Measurements from ENCODE around the gene PLD5.
"Not testable (repeated sequence)": the region's sequence is repeated elsewhere in the genome, so short reads cannot be mapped to it uniquely, and the experiment has no call there.

Gene PLD5

GRCh38 chr1:242264419-242264818 is 260.1 kb downstream of the PLD5 start:
- not testable (repeated sequence) for H2AFZ ChIP-seq (ENCODE audit: insufficient read depth, low read length, poor library complexity); H3K4me1 ChIP-seq (ENCODE audit: control insufficient read depth in 1 of 2, insufficient read depth in 2 of 2, low read length in 2 of 2); H3K27me3 ChIP-seq (ENCODE audit: insufficient read depth, low read length); H3K18ac ChIP-seq (ENCODE audit: low read length); DNase-seq; H4K8ac ChIP-seq (ENCODE audit: low read depth, low read length); H2AK5ac ChIP-seq (ENCODE audit: low read length); H3K4me2 ChIP-seq (ENCODE audit: low read length); H4K12ac ChIP-seq (ENCODE audit: low read depth, low read length); H3K9me3 ChIP-seq (ENCODE audit: insufficient read depth, low read depth, low read length); H3K14ac ChIP-seq (ENCODE audit: low read length); H3K79me2 ChIP-seq (ENCODE audit: control insufficient read depth, insufficient read depth, low read length, poor library complexity); H2BK12ac ChIP-seq (ENCODE audit: low read length); H3K4ac ChIP-seq (ENCODE audit: low read depth, low read length); H2BK120ac ChIP-seq (ENCODE audit: insufficient read depth, low read length, poor library complexity); H3K36me3 ChIP-seq (ENCODE audit: control insufficient read depth in 1 of 2, insufficient read depth in 2 of 2, low read length in 2 of 2); H4K91ac ChIP-seq (ENCODE audit: low read depth, low read length); H3K4me3 ChIP-seq (ENCODE audit: low read depth, low read length); H3K23ac ChIP-seq (ENCODE audit: low read length); H2BK5ac ChIP-seq (ENCODE audit: low read depth, low read length, poor library complexity); H3K79me1 ChIP-seq (ENCODE audit: low read length); H3K27ac ChIP-seq (ENCODE audit: low read depth, low read length); H3K9ac ChIP-seq (ENCODE audit: low read length)
- no CpG with 5 or more reads among the region's 7 CpGs for WGBS (ENCODE audit: extremely low coverage, insufficient coverage, insufficient read length)

- no peak for DNase-seq
- Histone ChIP-seq H3K36me3 (ENCODE audit: control insufficient read depth in 1 of 2, insufficient read depth in 2 of 2, low read length in 2 of 2) (no peaks in the 10 kb centered on the region), H3K23ac (ENCODE audit: low read length) (no peak overlapping the region), H2BK12ac (ENCODE audit: low read length) (no peak overlapping the region), H3K9ac (ENCODE audit: low read length) (no peak overlapping the region), H3K4ac (ENCODE audit: low read depth, low read length) (no peak overlapping the region), H3K4me1 (ENCODE audit: control insufficient read depth in 1 of 2, insufficient read depth in 2 of 2, low read length in 2 of 2) (no peaks in the 10 kb centered on the region), H3K14ac (ENCODE audit: low read length) (no peak overlapping the region), H3K27ac (ENCODE audit: low read depth, low read length) (no peak overlapping the region), H3K4me3 (ENCODE audit: low read depth, low read length) (no peak overlapping the region), H3K18ac (ENCODE audit: low read length) (no peak overlapping the region), H3K9me3 (ENCODE audit: insufficient read depth, low read depth, low read length) (no peaks in the 10 kb centered on the region), H2BK120ac (ENCODE audit: insufficient read depth, low read length, poor library complexity) (no peak overlapping the region), H2BK5ac (ENCODE audit: low read depth, low read length, poor library complexity) (no peak overlapping the region), H3K79me2 (ENCODE audit: control insufficient read depth, insufficient read depth, low read length, poor library complexity) (no peaks in the 10 kb centered on the region), H4K91ac (ENCODE audit: low read depth, low read length) (no peak overlapping the region), H3K27me3 (ENCODE audit: insufficient read depth, low read length) (no peaks in the 10 kb centered on the region), H2AFZ (ENCODE audit: insufficient read depth, low read length, poor library complexity) (no peak overlapping the region), H4K8ac (ENCODE audit: low read depth, low read length) (no peak overlapping the region), H3K4me2 (ENCODE audit: low read length) (no peak overlapping the region), H3K79me1 (ENCODE audit: low read length) (no peaks in the 10 kb centered on the region), H2AK5ac (ENCODE audit: low read length) (no peak overlapping the region), H4K12ac (ENCODE audit: low read depth, low read length) (no peak overlapping the region)
- WGBS (ENCODE audit: extremely low coverage, insufficient coverage, insufficient read length) = no CpG with 5 or more reads among the region's 5 CpGs
These were observed 279.2 kb downstream of the PLD5 start for GRCh38 chr1:242245255-242245654.

- Histone ChIP-seq H2AFZ (ENCODE audit: insufficient read depth, low read length, poor library complexity) (no peak overlapping the region), H3K9ac (ENCODE audit: low read length) (no peak overlapping the region), H2BK12ac (ENCODE audit: low read length) (no peak overlapping the region), H3K9me3 (ENCODE audit: insufficient read depth, low read depth, low read length) (no peaks in the 10 kb centered on the region), H2BK5ac (ENCODE audit: low read depth, low read length, poor library complexity) (no peak overlapping the region), H3K36me3 (ENCODE audit: control insufficient read depth in 1 of 2, insufficient read depth in 2 of 2, low read length in 2 of 2) (no peaks in the 10 kb centered on the region), H3K27me3 (ENCODE audit: insufficient read depth, low read length) (no peaks in the 10 kb centered on the region), H3K18ac (ENCODE audit: low read length) (no peak overlapping the region), H3K27ac (ENCODE audit: low read depth, low read length) (no peak overlapping the region), H3K4me2 (ENCODE audit: low read length) (no peak overlapping the region), H4K91ac (ENCODE audit: low read depth, low read length) (no peak overlapping the region), H4K8ac (ENCODE audit: low read depth, low read length) (no peak overlapping the region), H3K14ac (ENCODE audit: low read length) (no peak overlapping the region), H3K4me3 (ENCODE audit: low read depth, low read length) (no peak overlapping the region), H2AK5ac (ENCODE audit: low read length) (no peak overlapping the region), H3K79me1 (ENCODE audit: low read length) (no peaks in the 10 kb centered on the region), H3K4me1 (ENCODE audit: control insufficient read depth in 1 of 2, insufficient read depth in 2 of 2, low read length in 2 of 2) (peaks cover 2 to 3% of the 10 kb centered on the region in 2 experiments), H3K4ac (ENCODE audit: low read depth, low read length) (no peak overlapping the region), H3K79me2 (ENCODE audit: control insufficient read depth, insufficient read depth, low read length, poor library complexity) (no peaks in the 10 kb centered on the region), H3K23ac (ENCODE audit: low read length) (no peak overlapping the region), H4K12ac (ENCODE audit: low read depth, low read length) (no peak overlapping the region), H2BK120ac (ENCODE audit: insufficient read depth, low read length, poor library complexity) (no peak overlapping the region)
- DNase-seq = no peak
- WGBS (ENCODE audit: extremely low coverage, insufficient coverage, insufficient read length) = no CpG with 5 or more reads among the region's 1 CpG
These were observed 281.0 kb downstream of the PLD5 start for GRCh38 chr1:242243472-242243871.

GRCh38 chr1:242242983-242243382 is 281.5 kb downstream of the PLD5 start:
- DNase-seq = no peak
- no peak overlapping the region for H3K14ac ChIP-seq (ENCODE audit: low read length)
- H2BK5ac ChIP-seq (ENCODE audit: low read depth, low read length, poor library complexity) = no peak overlapping the region
- H2AFZ ChIP-seq (ENCODE audit: insufficient read depth, low read length, poor library complexity) = peak overlapping the region; percentile 37
- no peak overlapping the region for H2BK120ac ChIP-seq (ENCODE audit: insufficient read depth, low read length, poor library complexity)
- H3K18ac ChIP-seq (ENCODE audit: low read length) = no peak overlapping the region
- H3K4me1 ChIP-seq (ENCODE audit: control insufficient read depth in 1 of 2, insufficient read depth in 2 of 2, low read length in 2 of 2) = peaks cover 2 to 3% of the 10 kb centered on the region in 2 experiments
- H3K36me3 ChIP-seq (ENCODE audit: control insufficient read depth in 1 of 2, insufficient read depth in 2 of 2, low read length in 2 of 2) = no peaks in the 10 kb centered on the region
- no peak overlapping the region for H4K8ac ChIP-seq (ENCODE audit: low read depth, low read length)
- no peak overlapping the region for H3K4me3 ChIP-seq (ENCODE audit: low read depth, low read length)
- no peaks in the 10 kb centered on the region for H3K27me3 ChIP-seq (ENCODE audit: insufficient read depth, low read length)
- H4K12ac ChIP-seq (ENCODE audit: low read depth, low read length) = no peak overlapping the region
- H3K9me3 ChIP-seq (ENCODE audit: insufficient read depth, low read depth, low read length) = no peaks in the 10 kb centered on the region
- no peak overlapping the region for H3K4ac ChIP-seq (ENCODE audit: low read depth, low read length)
- H2AK5ac ChIP-seq (ENCODE audit: low read length) = no peak overlapping the region
- H3K23ac ChIP-seq (ENCODE audit: low read length) = no peak overlapping the region
- H3K79me1 ChIP-seq (ENCODE audit: low read length) = no peaks in the 10 kb centered on the region
- WGBS (ENCODE audit: extremely low coverage, insufficient coverage, insufficient read length) = no CpG with 5 or more reads among the region's 6 CpGs
- H3K9ac ChIP-seq (ENCODE audit: low read length) = no peak overlapping the region
- H4K91ac ChIP-seq (ENCODE audit: low read depth, low read length) = no peak overlapping the region
- H3K4me2 ChIP-seq (ENCODE audit: low read length) = no peak overlapping the region
- no peak overlapping the region for H2BK12ac ChIP-seq (ENCODE audit: low read length)
- no peaks in the 10 kb centered on the region for H3K79me2 ChIP-seq (ENCODE audit: control insufficient read depth, insufficient read depth, low read length, poor library complexity)
- H3K27ac ChIP-seq (ENCODE audit: low read depth, low read length) = no peak overlapping the region
